GM03348 (cell line): ENCODE results near the gene CPSF6.
A peak's percentile ranks its signal among the peaks of the same experiment; 100 is the strongest.
"Not testable (repeated sequence)": the region's sequence is repeated elsewhere in the genome, so short reads cannot be mapped to it uniquely, and the experiment has no call there.

Source experiments
- DNase-seq: peaks from one replicate; pipeline ENCODE4 v3.0.0; 2012; ENCODE audit warnings: low spot score

Gene CPSF6, protein sequence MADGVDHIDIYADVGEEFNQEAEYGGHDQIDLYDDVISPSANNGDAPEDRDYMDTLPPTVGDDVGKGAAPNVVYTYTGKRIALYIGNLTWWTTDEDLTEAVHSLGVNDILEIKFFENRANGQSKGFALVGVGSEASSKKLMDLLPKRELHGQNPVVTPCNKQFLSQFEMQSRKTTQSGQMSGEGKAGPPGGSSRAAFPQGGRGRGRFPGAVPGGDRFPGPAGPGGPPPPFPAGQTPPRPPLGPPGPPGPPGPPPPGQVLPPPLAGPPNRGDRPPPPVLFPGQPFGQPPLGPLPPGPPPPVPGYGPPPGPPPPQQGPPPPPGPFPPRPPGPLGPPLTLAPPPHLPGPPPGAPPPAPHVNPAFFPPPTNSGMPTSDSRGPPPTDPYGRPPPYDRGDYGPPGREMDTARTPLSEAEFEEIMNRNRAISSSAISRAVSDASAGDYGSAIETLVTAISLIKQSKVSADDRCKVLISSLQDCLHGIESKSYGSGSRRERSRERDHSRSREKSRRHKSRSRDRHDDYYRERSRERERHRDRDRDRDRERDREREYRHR

DNA sequence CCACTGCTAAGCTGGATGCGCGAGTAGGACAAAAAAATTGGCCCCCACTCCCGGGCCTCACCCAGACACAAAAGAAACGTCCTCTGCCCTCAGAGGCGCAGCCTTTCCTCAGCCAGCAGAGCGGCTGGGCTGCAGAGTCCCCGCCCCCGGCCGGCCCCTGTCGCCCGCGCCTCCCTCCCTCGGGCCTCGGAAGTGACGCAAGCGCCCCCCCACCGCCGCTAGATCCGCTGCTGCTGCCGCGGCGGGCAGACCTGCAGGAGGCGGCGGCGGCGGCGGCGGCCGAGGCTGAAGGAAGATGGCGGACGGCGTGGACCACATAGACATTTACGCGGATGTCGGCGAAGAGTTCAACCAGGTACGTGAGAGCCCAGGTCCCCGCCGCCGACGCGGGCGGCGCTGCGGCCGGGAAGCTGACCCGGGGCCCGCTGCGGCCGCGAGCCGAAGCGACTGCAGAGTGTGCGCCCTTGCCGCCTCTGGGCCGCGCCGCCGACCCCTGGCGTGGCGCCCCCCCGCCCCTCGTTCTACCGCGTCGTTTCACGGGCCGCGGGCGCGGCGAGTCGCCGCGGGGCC is at the start of gene CPSF6:
TSS of gene CPSF6 (plus strand) at position 218 of the 570 bp plus-strand sequence. CDS start at position 296, 78 bp downstream.
- peak; percentile 95 for DNase-seq

DNA sequence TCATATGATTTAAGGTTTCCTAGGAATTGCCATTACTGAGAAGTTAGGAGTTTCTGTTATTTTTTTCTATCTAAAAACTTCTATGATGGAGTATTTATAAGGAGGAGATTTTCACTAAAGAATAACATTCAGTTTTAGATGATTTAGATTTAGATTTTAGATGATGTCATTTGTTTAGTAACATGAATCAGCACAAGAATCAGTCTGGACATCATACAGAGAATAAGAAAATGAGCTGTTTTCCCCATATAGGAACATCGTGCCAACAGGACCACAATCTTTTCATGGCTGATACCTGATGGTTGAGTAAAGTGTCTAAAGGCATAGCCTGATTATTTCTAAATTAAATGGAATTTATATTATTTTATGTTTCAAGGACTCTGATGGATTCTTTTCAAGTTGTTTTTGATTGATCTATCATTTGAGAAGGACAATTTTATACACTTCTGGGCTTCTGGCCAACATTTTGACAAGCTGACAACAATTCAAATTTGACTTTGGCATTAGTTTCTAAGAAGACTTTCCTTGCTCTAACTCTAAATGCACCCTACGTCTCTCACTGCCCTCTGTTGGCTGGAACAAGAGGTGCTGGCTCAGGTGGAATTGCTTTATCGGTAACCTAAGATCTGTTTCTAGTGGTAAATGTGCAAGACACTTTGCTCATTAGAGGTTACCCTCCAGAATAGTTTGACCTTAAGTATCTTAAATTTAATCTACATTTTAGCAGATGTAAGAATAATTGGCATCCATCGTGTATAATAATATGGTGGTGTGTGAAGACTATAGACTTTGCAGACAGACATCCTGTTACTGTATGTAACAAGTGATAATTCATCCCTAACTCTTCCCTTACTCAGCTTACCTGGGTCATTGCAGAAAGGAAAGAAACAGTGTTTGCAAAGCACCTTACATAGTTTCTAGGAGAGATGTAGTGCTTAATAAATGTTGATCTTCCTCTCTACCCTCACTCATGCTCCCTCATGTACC is 42.8 kb upstream of the CPSF6 start:
- DNase-seq, result no peak

GRCh38 chr12:69199976-69200375 is 39.4 kb upstream of the CPSF6 start:
- DNase-seq, result not testable (repeated sequence)

DNA sequence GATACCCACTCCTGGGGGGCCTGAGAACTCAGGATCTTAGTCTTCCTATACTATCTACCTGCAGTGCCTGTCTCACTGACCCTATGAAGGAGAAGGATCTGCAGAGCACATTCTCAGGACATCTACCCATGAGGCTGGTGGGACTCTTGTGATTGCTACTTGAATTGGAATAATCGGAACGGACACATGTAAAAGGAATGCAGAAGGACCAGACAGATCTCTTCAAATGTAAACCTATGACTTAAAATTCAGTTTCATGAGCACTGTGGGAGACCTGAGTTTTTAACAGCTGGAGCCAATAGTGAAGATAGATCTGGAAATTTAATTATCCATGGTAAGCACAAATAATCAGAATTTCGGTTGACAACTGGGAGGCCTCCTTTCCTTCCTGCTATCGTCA is 35.2 kb upstream of the CPSF6 start:
- no peak for DNase-seq

DNA sequence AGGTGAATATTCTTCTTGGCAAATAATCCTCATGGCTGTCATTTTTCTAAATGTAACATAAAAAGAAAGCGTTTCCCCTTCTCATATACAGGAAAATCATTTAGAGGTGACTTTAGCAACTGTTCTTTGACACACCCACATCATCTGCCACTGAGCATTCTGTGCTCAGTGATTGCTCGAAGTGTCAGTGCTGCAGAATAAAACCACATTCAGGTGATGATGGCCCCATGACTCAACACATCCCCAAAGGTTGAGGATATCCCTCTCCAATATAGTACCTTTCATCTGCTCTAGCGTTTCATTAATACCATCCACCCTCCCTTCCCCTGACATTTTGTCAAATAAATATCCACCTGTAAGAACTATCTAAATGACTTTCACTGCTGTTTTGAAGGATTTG is 28.7 kb upstream of the CPSF6 start:
- DNase-seq, result no peak

- no peak for DNase-seq
Observed at GRCh38 chr12:69211160-69211559, 28.2 kb upstream of the CPSF6 start.

DNA sequence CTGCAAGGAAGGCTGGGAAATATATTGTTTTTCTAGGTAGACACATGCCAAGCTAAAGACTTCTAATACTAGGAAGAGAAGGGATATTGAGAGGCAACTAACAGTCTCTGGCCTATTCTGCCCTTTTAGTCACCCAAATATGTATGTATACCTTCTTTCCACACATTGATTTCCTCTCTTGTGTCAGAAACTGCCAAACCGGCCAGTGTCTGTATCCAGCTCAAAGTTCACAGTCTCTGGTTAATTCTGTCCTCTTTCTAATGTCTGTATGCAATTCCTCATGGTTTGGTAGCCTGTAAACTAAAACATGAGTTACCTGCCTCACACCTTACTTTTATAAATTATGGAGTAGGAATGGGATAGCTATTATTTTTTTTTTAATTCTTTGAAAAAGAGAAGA is 25.2 kb upstream of the CPSF6 start:
- DNase-seq, result no peak

GRCh38 chr12:69225251-69225910 is 14.0 kb upstream of the CPSF6 start:
- no peak for DNase-seq

GRCh38 chr12:69231479-69231878 is 7.9 kb upstream of the CPSF6 start:
- no peak for DNase-seq

DNA sequence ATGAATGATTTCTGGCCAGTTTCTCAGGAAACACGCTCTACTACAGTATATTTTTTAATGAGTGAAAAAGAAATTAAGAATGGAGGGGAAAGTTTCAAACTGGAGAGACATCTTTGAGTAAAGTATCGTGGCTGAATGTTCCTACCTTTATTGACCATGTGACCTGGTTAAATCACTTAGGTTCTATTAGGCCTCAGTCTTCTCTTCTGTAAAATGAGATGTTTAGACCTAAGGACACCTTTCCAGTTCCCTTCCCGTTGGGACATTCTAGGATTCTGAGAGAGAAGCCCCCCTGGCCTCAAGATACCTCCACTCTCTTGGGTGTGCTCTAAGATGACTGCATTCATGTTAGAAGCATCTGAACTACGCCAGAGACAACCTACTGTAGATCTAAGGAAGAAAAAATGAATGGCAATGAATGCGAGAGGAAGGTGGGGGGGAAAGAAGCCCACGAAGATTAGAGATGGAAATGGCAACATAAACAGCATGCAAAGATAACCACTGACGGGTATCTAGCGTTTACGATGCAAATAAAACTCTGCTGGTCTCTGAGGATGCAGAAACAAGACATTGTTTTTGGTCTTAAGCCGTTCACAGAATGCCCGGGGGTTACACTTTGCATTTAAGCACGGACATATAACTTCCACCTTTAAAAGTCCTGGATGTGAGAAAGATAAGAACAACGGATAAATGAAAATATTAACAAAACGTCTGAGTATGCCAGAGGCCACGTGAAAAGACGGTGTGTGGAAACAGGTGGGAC is 599 bp upstream of the CPSF6 start:
- DNase-seq, result no peak

DNA sequence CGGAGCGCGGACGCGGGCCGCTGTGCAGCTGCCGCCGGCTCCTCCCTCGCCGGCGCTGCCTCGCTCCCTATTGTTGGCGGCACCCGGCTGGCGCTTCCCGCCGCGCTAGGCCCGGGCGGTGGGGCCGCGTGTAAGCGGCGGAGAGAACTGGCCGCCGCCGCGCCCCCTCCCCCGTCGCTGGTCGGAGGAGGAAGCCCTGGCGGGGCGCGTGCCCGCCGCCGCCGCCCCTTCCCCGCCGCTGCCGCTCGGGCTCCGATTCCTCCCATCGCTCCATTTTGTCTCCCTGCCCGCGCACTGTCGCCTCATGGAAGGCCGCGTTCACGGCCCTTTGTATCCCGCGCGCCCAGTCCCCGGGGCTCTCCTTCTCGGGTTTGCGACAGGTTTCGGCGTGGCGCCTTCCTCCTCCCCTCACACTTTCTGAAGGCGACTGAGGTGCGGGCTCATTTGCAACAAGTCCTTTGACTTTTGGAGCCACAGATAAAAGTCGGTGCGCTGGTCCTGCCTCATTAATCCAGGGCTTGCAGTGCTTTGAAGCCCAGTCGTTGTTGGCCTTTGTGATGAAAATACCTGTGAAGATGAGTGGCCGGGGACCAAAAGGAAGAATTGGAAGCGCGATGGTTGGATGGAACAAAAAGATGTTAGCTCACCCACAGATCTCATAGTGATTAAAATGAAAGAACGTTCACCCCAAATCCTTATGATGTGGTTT is 707 bp downstream of the CPSF6 start:
- DNase-seq, result peak; percentile 43

DNA sequence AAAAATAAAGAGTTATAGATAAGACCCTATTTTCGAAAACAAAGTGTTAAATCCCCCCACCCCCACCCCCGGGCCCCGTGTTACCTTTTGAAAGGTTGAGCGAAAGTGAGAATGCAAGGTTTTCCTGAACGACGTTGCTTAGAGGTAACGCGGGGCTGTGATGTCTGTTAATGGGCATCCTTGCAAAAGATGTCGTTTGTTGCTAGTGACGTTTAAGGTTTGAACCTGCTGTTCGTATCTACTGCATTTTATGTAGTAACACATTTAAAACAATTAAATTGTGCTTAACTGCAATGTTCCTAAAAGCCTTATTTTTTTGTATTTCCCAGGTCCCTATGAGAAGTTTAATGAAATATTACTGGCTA is 1.2 kb downstream of the CPSF6 start:
- DNase-seq, result no peak

GRCh38 chr12:69241438-69242092 is 2.2 kb downstream of the CPSF6 start:
- DNase-seq, result no peak

DNA sequence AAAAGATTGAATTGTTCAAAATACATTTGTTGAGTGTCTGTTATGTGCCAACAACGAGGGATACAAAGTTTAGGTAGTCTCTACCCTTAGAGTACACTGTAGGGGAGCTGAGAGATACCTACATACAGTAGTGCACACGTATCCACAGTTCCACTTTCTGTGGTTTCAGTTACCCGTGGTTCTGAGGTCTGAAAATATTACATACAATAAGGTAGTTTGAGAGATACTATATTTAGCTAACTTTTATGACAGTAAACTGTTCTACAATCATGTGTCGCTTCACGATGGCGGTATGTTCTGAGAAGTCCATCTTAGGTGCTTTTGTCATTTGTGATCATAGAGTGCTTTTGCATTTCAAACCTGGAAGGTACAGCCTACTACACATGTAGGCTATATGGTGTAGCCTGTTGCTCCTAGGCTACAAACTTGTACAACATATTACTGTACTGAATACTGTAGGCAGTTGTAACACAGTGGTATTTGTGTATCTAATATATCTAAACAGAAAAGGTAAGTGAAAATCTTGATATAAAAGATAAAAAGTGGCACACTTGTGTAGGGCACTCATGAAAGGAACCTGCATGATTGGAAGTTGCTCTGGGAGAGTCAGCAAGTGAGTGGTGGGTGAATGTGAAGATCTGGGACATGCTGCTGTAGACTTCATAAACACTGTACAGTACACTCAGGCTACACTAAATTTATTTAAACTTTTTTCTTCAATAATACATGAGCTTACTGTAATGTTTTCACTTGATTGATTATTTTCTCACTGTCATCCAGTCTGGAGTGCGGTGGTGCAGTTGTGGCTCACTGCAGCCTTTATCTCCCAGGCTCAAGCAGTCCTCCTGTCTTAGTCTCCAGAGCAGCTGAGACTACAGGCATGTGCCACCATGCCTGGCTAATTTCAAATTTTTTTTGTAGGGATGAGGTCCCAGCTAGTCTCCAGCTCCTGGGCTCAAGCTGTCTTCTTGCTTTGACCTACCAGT is 4.0 kb downstream of the CPSF6 start:
- no peak for DNase-seq

DNA sequence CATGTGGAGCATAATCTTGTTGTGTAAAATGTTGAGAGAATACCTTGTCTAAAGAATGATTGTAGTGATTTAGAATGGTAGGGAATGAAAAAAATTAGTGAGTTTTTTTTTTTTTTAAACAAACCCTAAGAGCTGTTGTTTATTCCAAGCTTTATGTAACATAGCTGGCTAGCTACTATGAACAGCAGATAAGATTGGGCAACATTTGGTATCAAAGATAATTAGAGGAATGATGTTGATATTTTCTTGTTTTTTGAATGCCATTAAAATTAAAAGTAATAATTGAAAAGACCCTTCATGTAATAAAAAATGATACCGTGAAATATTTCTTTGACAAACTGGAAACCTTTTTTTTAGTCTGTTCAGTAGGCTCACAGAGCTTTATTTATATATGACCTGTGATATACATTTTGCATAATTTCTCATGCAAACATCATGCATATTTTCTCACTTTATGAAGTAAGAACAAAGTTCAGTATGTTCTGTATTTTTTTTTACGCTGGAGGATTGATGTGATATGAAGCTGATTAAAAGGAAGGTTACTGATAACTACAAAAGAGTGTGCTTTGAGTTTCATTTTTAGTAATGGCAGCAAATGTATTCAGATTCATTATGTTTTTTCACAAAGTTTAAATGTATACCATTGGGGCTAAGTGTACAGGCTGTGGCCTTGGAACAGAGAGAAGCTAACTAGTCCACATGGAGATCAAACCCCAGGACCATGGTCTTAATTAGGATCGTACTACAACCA is 8.1 kb downstream of the CPSF6 start:
- DNase-seq, result no peak

- DNase-seq, result no peak
Observed at GRCh38 chr12:69252033-69252432, 12.7 kb downstream of the CPSF6 start.

DNA sequence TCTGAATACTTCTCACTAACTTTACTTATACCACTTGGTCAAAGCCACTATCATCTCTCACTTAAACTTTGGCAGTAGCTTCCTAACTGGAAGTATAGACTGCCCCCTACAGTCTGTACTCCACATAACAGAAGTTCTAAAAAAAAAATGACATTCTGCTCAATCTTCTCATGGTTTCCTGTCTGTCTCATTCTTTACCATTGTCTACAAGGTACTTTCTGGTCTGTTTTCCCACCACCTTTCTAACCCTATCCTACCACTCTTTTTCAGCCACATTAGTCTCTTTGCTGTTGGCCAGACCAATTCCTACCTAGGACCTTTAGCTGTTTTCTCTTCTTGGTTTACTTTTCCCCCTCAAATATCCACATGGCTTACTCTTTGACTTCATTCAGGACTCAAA is 14.7 kb downstream of the CPSF6 start:
- peak; percentile 25 for DNase-seq

- no peak for DNase-seq
Observed at GRCh38 chr12:69254862-69255261, 15.5 kb downstream of the CPSF6 start.
